Esophagus squamous epithelium (tissue), 5 donors: ENCODE data around the gene CUBN. TPM values are rescaled to one million over a fixed set of nuclear protein-coding genes. Genes with fewer than 3 reads are reported as not detected.

Experiments
- DNase-seq: peaks from one replicate; lab custom pipeline; 2025; lab: John Stamatoyannopoulos, UW
- H3K27ac ChIP-seq, 4 donors: fragments of 200-600 bp; sonication (generic); one replicate each; pipeline ENCODE4 v1.5.1; 2016 to 2019; ENCODE audit warnings: mild to moderate bottlenecking in 1 of 4
- H3K27me3 ChIP-seq, 4 donors: fragments of 200-600 bp; sonication (generic); 1 replicate in 3 of 4; 2 replicates in 1 of 4; pipeline versions ENCODE4 v1.5.1 to v1.6.0; 2017 to 2021; ENCODE audit warnings: antibody characterized with exemption in 1 of 4
- H3K36me3 ChIP-seq, 3 donors: fragments of 200-600 bp; sonication (generic); one replicate each; pipeline ENCODE4 v1.5.1; 2016 to 2019
- H3K4me1 ChIP-seq, 3 donors: fragments of 200-600 bp; sonication (generic); one replicate each; pipeline ENCODE4 v1.5.1; 2017 to 2019
- H3K4me3 ChIP-seq, 4 donors: fragments of 200-600 bp; sonication (generic); 1 replicate in 3 of 4; 2 replicates in 1 of 4; pipeline ENCODE4 v1.5.1; 2016 to 2019; ENCODE audit warnings: mild to moderate bottlenecking in 2 of 4, moderate library complexity in 1 of 4
- H3K9me3 ChIP-seq, 3 donors: fragments of 200-600 bp; sonication (generic); one replicate each; pipeline ENCODE4 v1.5.1; 2016 to 2019
- CTCF ChIP-seq, 6 experiments: fragments of 450-650 bp in 4 of 6; fragments of 200-600 bp in 2 of 6; sonication (generic) in 2 of 6; IDR thresholded peaks; one replicate each; pipeline ENCODE4 v1.5.1; 2016 to 2019; ENCODE audit warnings: antibody characterized with exemption in 6 of 6, mild to moderate bottlenecking in 4 of 6, moderate library complexity in 4 of 6
- POLR2A ChIP-seq, 4 donors: fragments of 450-650 bp; IDR thresholded peaks; one replicate each; pipeline ENCODE4 v1.6.1; 2017; ENCODE audit warnings: antibody characterized with exemption in 4 of 4, mild to moderate bottlenecking in 4 of 4, moderate library complexity in 3 of 4
- whole genome bisulfite sequencing, 2 donors: methylation state at CpG; one replicate each; pipeline ENCODE4 v1.1.5; 2018; 5-methylcytosine and 5-hydroxymethylcytosine counted together
- intact Hi-C: fragments of 100-400 bp; cut with DNase I; formaldehyde crosslinking; loops from one replicate; pipeline ENCODE4 v1.15.0; 2022
- total RNA-seq, 4 donors: library from RNA; depleted of rRNA; stranded (reverse); fragments of >200 nt; gene quantifications; one replicate each; pipeline ENCODE4 v1.1.0, GENCODE V29; 2016
- donor health status: DM: yes; HTN: yes; CAD: no.

CUBN gene
- total RNA-seq, 4 donors from 2014 or later, result 0.15 to 0.83 (median 0.51) TPM

GRCh38 chr10:16995867-16996529 lies 133.6 kb downstream of the CUBN start:
- WGBS, 2 donors, result 25 to 32% methylated on average over 5 to 6 of the region's 6 CpGs
- intact Hi-C loops, result no loop called here
- H3K4me3 ChIP-seq, result no peak overlapping the region
- no peak for DNase-seq
- H3K9me3 ChIP-seq, result no peaks in the 10 kb centered on the region
- no peaks in the 10 kb centered on the region for H3K36me3 ChIP-seq
- peaks cover 0 to 30% (median under 1%) of the 10 kb centered on the region in 3 donors for H3K4me1 ChIP-seq
- H3K27ac ChIP-seq, result peak overlapping the region in 3 of 4 donors; percentile 45 to 68 (median 49)
- no peak for TF ChIP-seq POLR2A (IDR thresholded peaks at IDR 0.05)
- TF ChIP-seq CTCF (IDR thresholded peaks at IDR 0.05), result no peak
- H3K27me3 ChIP-seq, result no peaks in the 10 kb centered on the region

- no peaks in the 10 kb centered on the region for H3K36me3 ChIP-seq
- H3K4me3 ChIP-seq, result peak overlapping the region in 1 of 4 donors; percentile 37
- H3K4me1 ChIP-seq, result peaks cover 0 to 20% (median 0%) of the 10 kb centered on the region in 3 donors
- no peak for TF ChIP-seq POLR2A (IDR thresholded peaks at IDR 0.05)
- TF ChIP-seq CTCF (IDR thresholded peaks at IDR 0.05), result no peak
- WGBS, 2 donors, result 68 to 74% methylated on average over 4 of the region's 4 CpGs
- H3K27ac ChIP-seq, result peak overlapping the region in 3 of 4 donors; percentile 13 to 52 (median 48)
- H3K9me3 ChIP-seq, result no peaks in the 10 kb centered on the region
- intact Hi-C loops, result no loop called here
- H3K27me3 ChIP-seq, result no peaks in the 10 kb centered on the region
- no peak for DNase-seq
These were observed 136.4 kb downstream of the CUBN start for GRCh38 chr10:16993186-16993585.

GRCh38 chr10:16992611-16993119 lies 136.9 kb downstream of the CUBN start:
- H3K27me3 ChIP-seq, result no peaks in the 10 kb centered on the region
- no peaks in the 10 kb centered on the region for H3K9me3 ChIP-seq
- H3K4me1 ChIP-seq, result peaks cover 0 to 25% (median 0%) of the 10 kb centered on the region in 3 donors
- DNase-seq, result no peak
- H3K27ac ChIP-seq, result peak overlapping the region in 3 of 4 donors; percentile 13 to 52 (median 48)
- H3K4me3 ChIP-seq, result peak overlapping the region in 1 of 4 donors; percentile 37
- WGBS, 2 donors, result 52 to 58% methylated on average over 10 of the region's 10 CpGs
- no peak for TF ChIP-seq POLR2A (IDR thresholded peaks at IDR 0.05)
- no peak for TF ChIP-seq CTCF (IDR thresholded peaks at IDR 0.05)
- intact Hi-C loops, result no loop called here
- H3K36me3 ChIP-seq, result no peaks in the 10 kb centered on the region

- Histone ChIP-seq H3K9me3 (no peaks in the 10 kb centered on the region), H3K4me3 (no peak overlapping the region), H3K27ac (no peak overlapping the region), H3K4me1 (peaks cover 0 to 31% (median 0%) of the 10 kb centered on the region in 3 donors), H3K36me3 (no peaks in the 10 kb centered on the region), H3K27me3 (no peaks in the 10 kb centered on the region)
- intact Hi-C loops, result no loop called here
- 89 to 94% methylated on average over 2 of the region's 2 CpGs for WGBS, 2 donors
- DNase-seq, result no peak
- TF ChIP-seq CTCF (IDR thresholded peaks at IDR 0.05), result no peak
- no peak for TF ChIP-seq POLR2A (IDR thresholded peaks at IDR 0.05)
These were observed 138.6 kb downstream of the CUBN start for GRCh38 chr10:16991011-16991410.

- intact Hi-C loops, result no loop called here
- Histone ChIP-seq H3K27me3 (no peaks in the 10 kb centered on the region), H3K27ac (peak overlapping the region in 1 of 4 donors; percentile 24)
These were observed 139.8 kb downstream of the CUBN start for GRCh38 chr10:16989826-16990293.

More at GRCh38 chr10:16989826-16990293, 139.8 kb downstream of the CUBN start:
- Histone ChIP-seq H3K36me3 (no peaks in the 10 kb centered on the region), H3K4me3 (no peak overlapping the region), H3K4me1 (peaks cover 0 to 26% (median 0%) of the 10 kb centered on the region in 3 donors), H3K9me3 (no peaks in the 10 kb centered on the region)
- no peak for DNase-seq
- 65 to 82% methylated on average over 6 of the region's 8 CpGs for WGBS, 2 donors
- TF ChIP-seq CTCF (IDR thresholded peaks at IDR 0.05) (no peak), POLR2A (IDR thresholded peaks at IDR 0.05) (no peak)
